K562 (cell line): ENCODE results near the gene VWC2.

ENCODE experiments used
- CSDE1 ChIP-seq, 2 experiments: fragments of 450-650 bp; IDR thresholded peaks; 2 replicates each; pipeline ENCODE4 v1.6.1; 2016; ENCODE audit warnings: mild to moderate bottlenecking in 1 of 2
- TOE1 ChIP-seq, 2 experiments: fragments of 450-650 bp in 1 of 2; sonication (generic) in 1 of 2; formaldehyde crosslinking in 1 of 2; IDR thresholded peaks; 2 replicates each; pipeline versions ENCODE4 v1.7.1 to v1.8.0; 2016 to 2022; ENCODE audit warnings: borderline replicate concordance in 2 of 2, mild to moderate bottlenecking in 2 of 2, antibody characterized with exemption in 1 of 2, inconsistent platforms in 1 of 2, low read depth in 1 of 2, missing genetic modification reagents in 1 of 2, moderate library complexity in 1 of 2
- U2AF2 ChIP-seq: fragments of 200-400 bp; formaldehyde crosslinking; optimal IDR thresholded peaks from 2 replicates; pipeline ENCODE3; 2017; ENCODE audit warnings: low read depth, mild to moderate bottlenecking, low read length
- TF ChIP-seq, protein P1 (sequence below), 2 experiments: fragments of 450-650 bp in 1 of 2; sonication (generic) in 1 of 2; formaldehyde crosslinking; conservative IDR thresholded peaks; 2 replicates each; pipeline versions ENCODE4 v1.4.0 to v1.8.1; 2020 to 2022; ENCODE audit warnings: mild to moderate bottlenecking in 1 of 2, missing genetic modification reagents in 1 of 2
- TF ChIP-seq, protein P2 (sequence below): sonication (generic); formaldehyde crosslinking; IDR thresholded peaks from 2 replicates; pipeline ENCODE4 v1.8.1; 2022; ENCODE audit warnings: missing genetic modification reagents
- TF ChIP-seq, protein P3 (sequence below), 2 experiments: fragments of 250-450 bp in 1 of 2; fragments of 450-650 bp in 1 of 2; sonication (Bioruptor Pico) in 1 of 2; IDR thresholded peaks; 2 replicates each; pipeline versions ENCODE4 v1.6.1 to v1.8.0; 2016 to 2021; ENCODE audit warnings: mild to moderate bottlenecking in 2 of 2, moderate library complexity in 2 of 2, missing compliant biosample characterization in 1 of 2, missing genetic modification characterization in 1 of 2

DNA sequence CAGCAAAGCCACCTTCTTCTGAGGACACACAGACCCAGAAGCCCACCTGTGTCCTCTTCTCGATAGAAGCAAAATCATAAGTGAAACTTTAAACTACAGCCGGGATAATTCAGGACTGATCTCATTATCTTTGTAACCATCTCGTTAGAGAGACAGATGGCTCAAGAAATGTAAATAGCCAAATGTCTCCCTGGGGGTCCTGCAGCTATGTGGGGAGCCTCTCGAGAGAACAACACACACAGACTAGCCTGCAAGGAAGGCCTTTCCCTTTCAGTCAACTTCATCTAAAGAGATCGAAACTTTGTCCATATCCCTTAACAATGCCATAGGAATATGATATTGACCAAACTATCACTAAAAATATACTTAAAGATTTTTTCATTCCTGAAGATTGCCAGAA lies 93.5 kb downstream of the VWC2 start:
- TF ChIP-seq, protein P1, sequence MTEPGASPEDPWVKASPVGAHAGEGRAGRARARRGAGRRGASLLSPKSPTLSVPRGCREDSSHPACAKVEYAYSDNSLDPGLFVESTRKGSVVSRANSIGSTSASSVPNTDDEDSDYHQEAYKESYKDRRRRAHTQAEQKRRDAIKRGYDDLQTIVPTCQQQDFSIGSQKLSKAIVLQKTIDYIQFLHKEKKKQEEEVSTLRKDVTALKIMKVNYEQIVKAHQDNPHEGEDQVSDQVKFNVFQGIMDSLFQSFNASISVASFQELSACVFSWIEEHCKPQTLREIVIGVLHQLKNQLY (CRISPR knock-in tag; conservative IDR thresholded peaks at IDR 0.05): no peak
- TF ChIP-seq U2AF2 (no peak), CSDE1 (IDR thresholded peaks at IDR 0.05) (no peak), TOE1 (IDR thresholded peaks at IDR 0.05; ENCODE audit: borderline replicate concordance) (no peak), TOE1 (CRISPR knock-in tag; IDR thresholded peaks at IDR 0.05; ENCODE audit: borderline replicate concordance, low read depth) (no peak)
- TF ChIP-seq, protein P2, sequence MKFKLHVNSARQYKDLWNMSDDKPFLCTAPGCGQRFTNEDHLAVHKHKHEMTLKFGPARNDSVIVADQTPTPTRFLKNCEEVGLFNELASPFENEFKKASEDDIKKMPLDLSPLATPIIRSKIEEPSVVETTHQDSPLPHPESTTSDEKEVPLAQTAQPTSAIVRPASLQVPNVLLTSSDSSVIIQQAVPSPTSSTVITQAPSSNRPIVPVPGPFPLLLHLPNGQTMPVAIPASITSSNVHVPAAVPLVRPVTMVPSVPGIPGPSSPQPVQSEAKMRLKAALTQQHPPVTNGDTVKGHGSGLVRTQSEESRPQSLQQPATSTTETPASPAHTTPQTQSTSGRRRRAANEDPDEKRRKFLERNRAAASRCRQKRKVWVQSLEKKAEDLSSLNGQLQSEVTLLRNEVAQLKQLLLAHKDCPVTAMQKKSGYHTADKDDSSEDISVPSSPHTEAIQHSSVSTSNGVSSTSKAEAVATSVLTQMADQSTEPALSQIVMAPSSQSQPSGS: no peak
- TF ChIP-seq, protein P3, sequence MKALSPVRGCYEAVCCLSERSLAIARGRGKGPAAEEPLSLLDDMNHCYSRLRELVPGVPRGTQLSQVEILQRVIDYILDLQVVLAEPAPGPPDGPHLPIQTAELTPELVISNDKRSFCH (CRISPR knock-in tag; IDR thresholded peaks at IDR 0.05): no peak
- TF ChIP-seq, protein P3 (tag; IDR thresholded peaks at IDR 0.05): no peak
